NCI-H748 (cell line): ENCODE data around the gene TAS1R1.

Experiments used
- DNase-seq: peaks from one replicate; lab custom pipeline; 2025; ENCODE audit not compliant: unreplicated experiment; lab: John Stamatoyannopoulos, UW

TAS1R1 gene

GRCh38 chr1:6554907-6555778, at the start of gene TAS1R1:
Gene TAS1R1 (plus strand): TSS chr1:6555307. CDS start chr1:6555374, 67 bp downstream.
- DNase-seq = no peak

DNA sequence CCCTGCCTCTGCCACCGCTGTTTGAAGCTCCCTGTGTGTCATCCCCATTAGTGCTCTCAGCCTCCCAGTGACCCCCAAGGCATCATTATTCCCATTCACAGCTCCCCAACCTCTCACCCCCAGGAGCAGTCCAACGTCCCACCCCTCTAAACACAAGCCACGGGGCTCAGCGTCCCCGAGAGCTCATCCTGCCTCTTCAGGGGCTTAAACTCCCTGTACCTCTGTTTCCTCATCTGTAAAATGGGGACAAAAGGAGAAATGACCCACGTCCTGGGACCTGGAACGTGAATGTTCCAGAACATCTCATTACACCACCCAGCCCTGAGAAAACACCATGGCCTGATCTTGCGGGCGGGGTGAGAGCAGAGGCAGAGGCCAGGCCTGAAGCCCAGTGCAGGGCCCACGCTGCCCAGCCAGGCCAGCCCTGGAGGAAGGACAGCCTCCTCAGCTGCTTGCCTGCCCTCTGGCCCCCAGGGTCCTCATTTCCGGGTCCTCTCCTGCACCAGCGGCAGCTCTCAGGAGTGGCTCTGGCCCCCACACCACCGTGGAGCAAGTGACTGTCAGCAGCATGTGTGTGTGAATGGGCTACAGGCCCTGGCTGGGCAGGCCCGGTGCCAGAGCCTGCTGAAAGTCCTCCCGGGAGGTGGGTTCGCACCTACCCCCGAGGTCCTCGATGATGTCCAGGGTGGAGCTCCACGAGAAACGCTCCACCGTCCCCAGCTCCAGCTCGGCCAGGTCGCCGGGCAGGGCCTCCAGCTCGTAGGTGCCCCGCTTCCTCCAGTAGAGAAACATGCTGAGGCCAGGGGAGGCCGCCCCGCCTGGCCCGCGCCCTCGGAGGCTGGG, 49.5 kb upstream of the TAS1R1 start:
- DNase-seq = no peak

- DNase-seq = no peak
These were observed 48.7 kb upstream of the TAS1R1 start for GRCh38 chr1:6506210-6507036.

DNA sequence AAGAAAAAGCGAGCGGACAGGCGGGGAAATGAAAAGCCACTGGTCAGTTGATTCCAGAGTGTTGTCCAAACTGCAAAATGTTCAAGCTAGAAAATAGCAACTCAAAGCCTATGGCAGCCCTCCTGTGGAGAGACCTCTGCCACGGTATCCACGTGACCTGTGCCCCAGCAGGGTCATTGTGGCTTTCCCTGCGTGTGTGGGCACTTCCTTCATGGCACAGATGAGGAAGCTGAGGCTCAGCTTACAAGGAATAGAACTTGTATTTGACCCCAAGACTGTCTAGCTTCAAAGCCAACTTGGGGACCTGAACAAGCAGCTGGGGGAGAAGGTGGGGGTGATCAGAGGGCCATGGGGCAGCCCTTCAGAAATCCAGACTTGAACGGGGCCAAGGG, 48.1 kb upstream of the TAS1R1 start:
- DNase-seq = no peak

DNA sequence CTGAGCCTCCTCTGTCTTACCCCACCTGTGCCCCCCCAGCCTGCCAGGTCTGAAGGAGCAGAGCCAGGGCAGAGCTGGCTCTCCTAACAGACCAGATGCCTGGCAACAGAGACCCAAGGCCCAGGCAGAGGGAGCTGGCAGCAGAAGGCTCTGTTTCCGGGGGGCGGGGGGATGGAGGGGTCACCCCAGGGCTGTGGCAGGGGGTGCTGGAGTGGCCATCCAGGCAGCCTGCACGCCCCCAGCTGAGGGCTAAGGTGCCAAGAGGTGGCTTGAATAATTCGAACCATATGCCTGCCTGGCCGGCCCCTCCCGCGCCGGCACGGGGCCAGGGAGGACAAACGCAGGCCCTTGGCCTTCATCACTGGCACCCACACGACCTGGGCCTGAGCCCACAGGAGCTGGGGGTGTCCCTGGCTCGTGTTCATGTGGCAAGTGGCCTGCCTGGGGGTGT, 47.6 kb upstream of the TAS1R1 start:
- DNase-seq = no peak

DNA sequence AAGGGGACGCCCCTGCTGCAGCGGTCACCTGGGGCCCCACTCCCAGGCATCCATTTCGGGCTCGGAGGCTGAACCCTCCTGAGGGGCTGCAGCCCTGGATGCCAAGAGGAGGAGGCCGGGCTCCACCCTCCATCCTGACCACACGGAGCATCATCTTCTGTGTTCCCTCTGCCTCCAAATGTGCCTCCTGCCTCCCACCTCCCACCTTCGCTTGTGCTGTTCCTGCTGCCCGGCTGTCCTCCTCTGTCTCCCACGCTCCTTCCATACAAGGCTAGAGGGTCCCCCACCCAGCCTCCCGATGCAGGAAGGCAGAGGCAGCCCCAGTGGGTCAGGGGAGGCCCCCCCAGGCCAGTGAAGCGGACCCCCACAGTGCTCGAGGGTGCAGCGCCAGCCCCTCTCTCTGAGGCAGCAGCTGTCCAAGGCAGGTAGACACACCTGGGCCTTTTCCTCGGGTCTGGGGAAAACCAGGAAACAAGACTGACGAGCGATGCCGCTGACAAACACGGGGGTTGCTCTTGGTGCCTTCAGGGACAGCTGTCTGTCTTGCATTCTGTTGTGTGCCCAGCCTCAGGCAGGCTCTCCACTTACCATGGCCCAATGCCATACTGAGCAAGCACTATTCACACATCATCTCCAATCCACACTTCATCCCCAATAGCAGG, 46.8 kb upstream of the TAS1R1 start:
- no peak for DNase-seq

DNA sequence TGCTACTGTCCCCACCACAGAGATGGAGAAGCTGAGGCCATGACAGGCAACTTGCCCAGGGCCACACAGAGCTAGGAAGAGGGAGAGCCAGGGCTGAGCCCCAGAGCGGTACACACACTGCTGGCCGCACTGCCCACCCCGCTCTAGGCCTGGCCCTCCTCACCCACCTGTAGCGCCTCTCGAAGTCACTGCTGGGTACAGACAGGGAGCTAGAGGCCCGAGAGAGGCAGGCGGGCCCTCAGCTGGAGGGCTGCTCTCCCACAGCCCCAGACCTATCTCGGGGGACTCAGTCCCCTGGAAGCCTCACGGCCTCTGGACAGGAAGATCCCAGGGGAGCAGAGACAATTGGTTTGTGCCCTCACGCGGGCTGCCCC, 46.3 kb upstream of the TAS1R1 start:
- DNase-seq = no peak

DNA sequence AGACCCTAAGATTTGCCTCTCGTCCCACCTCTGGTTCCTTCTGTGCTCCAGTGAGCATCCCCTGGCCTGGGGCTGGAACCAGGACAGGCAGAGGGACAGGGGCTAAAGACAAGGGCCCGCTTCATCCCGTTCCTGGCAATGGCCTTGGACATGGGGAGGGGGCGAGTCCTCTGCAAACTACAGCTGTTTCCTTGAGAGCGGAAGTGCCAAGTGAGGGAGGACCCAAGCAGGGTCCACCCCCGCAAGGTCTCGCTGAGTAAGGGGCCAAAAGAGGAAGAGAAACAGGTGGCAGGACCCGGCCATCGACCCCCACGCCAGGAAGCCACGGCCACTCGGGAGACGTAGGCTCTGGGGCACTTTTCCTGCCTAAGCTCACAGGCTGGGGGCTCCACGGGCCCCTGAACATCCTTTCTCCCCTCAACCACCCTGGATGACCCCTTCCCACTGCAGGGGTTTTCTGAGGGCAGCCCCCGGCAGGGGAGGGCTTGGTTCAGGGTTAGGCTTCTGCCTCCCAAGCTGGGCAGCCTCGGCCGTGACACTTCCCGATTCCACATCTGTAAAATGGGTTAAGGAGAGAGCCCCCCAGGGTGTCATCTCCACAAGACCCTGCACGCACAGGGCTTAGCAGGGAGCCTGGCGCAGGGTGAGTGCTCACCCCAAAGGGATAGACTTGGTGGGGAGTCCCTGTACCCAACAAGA, 45.7 kb upstream of the TAS1R1 start:
- DNase-seq = no peak

DNA sequence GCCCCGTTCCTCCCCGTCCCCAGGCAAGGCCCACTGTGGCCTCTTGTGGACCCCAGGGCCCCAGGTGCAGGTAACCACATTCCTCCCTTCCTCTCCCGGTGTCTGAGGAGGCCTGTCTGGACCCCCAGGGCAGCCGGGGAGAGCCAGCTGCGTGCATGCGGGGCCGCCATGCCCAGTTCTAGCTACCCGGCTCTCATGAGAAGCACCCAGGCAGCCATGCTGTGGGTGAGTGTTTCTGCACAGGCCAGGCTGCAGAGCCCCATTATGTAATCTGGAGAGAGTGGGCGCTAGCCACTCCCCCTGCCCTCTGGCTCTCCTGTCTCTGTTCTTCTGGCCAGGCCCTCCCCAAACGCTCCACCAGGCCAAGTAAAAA, 45.2 kb upstream of the TAS1R1 start:
- DNase-seq = no peak

DNA sequence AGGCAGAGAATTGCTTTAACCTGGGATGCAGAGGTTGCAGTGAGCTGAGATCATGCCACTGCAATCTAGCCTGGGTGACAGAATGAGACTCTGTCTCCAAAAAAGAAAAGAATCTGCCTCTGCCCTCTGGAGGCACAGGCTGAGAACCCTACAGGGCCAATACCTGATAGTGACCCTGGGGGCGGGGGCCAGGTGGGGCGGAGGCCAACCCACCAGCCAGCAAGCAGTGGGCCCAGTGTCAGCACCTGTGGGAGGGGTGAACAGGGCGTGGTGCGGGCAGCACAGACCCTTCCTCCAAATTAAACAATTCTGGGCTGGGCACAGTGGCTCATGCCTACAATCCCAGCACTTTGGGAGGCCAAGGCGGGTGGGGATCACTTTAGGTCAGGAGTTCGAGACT, 44.6 kb upstream of the TAS1R1 start:
- no peak for DNase-seq

- DNase-seq = no peak
These were observed 44.1 kb upstream of the TAS1R1 start for GRCh38 chr1:6511056-6511455.

DNA sequence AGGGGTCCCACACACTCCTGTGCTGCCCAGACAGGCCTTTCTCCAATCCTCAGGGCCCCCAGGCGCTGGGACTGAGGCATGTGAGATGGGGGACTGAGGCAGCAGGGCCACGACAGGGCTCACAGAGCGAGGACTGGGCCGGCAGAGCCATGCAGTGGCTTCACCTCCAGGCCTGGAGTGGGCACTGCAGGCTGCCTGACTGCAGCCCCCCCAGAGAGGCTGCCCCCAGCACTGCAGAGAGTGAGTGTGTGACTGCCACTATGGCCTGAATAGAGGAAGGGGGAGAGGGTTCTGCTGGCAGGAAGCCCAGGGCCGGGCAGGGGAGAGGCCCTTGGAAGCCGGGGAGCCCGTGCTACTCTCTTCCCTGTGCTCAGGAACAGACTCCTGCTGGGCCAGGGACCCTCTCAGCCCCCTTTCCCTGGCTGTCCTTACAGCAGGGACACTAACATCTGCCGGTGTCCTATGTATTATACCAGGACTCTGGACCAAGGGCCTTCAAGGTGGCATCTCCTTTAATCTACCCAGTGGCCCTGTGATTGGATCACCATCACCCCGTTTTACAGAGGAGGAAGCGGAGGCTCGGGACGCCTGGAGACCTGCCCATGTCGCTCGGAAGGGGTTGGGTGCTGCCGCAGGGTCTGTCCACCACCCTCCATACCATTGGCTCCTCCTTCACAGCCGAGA, 43.4 kb upstream of the TAS1R1 start:
- DNase-seq = no peak

- DNase-seq = no peak
These were observed 42.7 kb upstream of the TAS1R1 start for GRCh38 chr1:6512245-6512907.

- DNase-seq = no peak
These were observed 42.2 kb upstream of the TAS1R1 start for GRCh38 chr1:6512908-6513280.

GRCh38 chr1:6513320-6513801, 41.7 kb upstream of the TAS1R1 start:
- no peak for DNase-seq

GRCh38 chr1:6515771-6516170, 39.3 kb upstream of the TAS1R1 start:
- no peak for DNase-seq

- no peak for DNase-seq
These were observed 37.7 kb upstream of the TAS1R1 start for GRCh38 chr1:6517435-6517851.

- DNase-seq = no peak
These were observed 35.6 kb upstream of the TAS1R1 start for GRCh38 chr1:6519491-6519934.
